ENCODE measurements around the gene AOPEP. TPM values are rescaled to one million over a fixed set of nuclear protein-coding genes. Genes with fewer than 3 reads are reported as not detected.

AOPEP gene
- polyA plus RNA-seq, 1 experiment = 40.0 TPM

DNA sequence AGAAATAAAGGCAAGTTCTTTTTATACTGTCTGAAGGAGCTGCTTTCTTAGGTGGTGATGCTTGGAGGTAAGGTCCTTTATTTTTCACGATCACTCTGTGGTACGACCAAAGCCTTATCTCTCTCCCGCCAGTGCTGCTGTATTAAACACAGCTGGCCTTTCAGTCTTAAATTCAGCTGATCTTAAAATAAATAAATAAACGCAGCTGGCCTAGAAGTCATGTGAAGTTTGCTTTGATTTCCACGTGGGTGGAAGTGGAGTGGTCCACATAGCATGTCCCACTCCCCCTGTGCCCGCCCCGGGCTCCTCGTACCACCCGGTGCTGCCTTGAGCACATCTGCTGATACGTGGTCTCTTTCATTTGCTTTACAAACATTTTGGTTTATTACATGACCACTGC, 330.6 kb downstream of the AOPEP start:
- H3K27ac ChIP-seq (ENCODE audit: low read depth, low read length) = peak overlapping the region; percentile 75
- ChIA-PET POLR2A (interaction anchor here (0.6 to 1.6 kb wide), 5 partner anchors 29 to 121 kb away, joined by 3 to 6 read pairs (median 4); no protein-coding TSS in a partner anchor), CTCF (interaction anchor here (0.7 to 1.8 kb wide), 2 partner anchors 74 to 376 kb away, joined by 3 to 9 read pairs; no protein-coding TSS in a partner anchor)
- H3K9me3 ChIP-seq (ENCODE audit: control insufficient read depth, insufficient read depth, low read length) = no peaks in the 10 kb centered on the region
- H3K27me3 ChIP-seq (ENCODE audit: control insufficient read depth, insufficient read depth, low read length) = no peaks in the 10 kb centered on the region
- peak; percentile 67 for DNase-seq (ENCODE audit: low read depth, low spot score)
- no peak for TF ChIP-seq CTCF (IDR thresholded peaks at IDR 0.05; ENCODE audit: low read depth, low read length)
- peak overlapping the region; percentile 52 for H3K4me3 ChIP-seq (ENCODE audit: low read depth, low read length)

DNA sequence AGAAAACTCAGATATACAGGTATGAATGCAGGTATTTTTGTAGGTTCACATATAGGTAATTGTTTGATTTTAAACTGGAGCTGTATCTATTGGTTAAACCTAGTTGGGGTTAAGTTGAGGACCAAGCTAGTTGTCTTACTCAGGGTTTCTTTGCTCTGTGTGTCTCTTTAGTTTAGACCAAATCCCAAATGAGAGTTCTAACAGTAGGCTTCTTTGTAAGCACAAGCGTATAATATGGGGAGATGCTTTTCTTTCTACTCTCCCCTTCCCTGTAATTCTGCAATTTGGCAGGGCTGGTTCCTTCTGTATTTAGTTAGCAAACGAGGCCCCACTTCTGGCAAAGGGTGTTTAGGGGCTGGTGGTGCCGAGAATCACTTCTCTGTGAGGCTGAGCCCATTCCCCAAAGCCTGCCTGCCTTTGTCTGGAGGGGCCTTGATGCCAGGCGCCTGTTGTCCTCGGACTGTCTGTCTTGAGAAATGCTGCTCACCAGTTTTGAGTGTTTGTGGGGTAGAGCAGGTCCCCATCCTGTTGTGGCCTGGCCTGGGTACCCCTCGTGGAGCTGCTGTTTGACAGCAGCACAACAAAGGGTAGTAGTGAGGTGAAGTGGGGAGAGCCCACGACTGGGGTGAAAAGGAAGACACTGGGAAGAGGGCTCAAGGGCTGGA, 331.8 kb downstream of the AOPEP start:
- H3K27me3 ChIP-seq (ENCODE audit: control insufficient read depth, insufficient read depth, low read length) = no peaks in the 10 kb centered on the region
- no peak overlapping the region for H3K4me3 ChIP-seq (ENCODE audit: low read depth, low read length)
- ChIA-PET POLR2A (interaction anchor here (0.6 to 1.6 kb wide), 2 partner anchors 122 to 278 kb away, joined by 4 to 5 read pairs; no protein-coding TSS in a partner anchor), CTCF (interaction anchor here (0.5 to 1.8 kb wide), 4 partner anchors 86 to 867 kb away, joined by 3 to 9 read pairs (median 4); no protein-coding TSS in a partner anchor)
- no peak for DNase-seq (ENCODE audit: low read depth, low spot score)
- TF ChIP-seq CTCF (IDR thresholded peaks at IDR 0.05; ENCODE audit: low read depth, low read length) = no peak
- H3K9me3 ChIP-seq (ENCODE audit: control insufficient read depth, insufficient read depth, low read length) = no peaks in the 10 kb centered on the region
- no peak overlapping the region for H3K27ac ChIP-seq (ENCODE audit: low read depth, low read length)

DNA sequence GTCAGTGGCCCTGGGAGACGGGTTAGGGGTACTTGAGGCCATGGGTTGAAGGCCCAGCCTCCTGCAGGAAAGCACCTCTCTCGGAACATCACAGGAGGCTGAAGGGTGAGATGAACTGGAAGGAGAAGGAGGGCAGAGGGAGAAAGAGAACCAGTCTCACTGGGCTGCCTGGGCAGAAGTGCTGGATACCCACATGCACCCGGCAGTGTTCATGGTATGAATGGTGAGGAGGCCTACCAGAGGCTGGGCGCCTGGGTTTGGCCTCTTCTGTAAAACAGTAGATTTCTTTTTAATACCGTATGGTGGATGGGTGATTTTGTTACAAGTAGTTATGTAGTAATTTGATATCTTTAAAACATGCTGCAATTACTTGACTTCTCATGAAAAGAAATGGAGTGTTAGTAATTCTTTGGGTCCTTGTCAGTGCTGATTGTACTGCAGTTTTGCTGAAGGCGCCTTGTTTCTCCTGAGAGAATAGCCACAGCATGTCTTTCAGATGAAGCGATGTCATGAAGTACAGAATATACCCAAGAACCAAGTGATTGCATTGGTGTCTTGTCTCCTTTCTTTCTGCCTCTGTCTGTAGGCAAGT, 332.4 kb downstream of the AOPEP start:
- no peak for DNase-seq (ENCODE audit: low read depth, low spot score)
- no peaks in the 10 kb centered on the region for H3K27me3 ChIP-seq (ENCODE audit: control insufficient read depth, insufficient read depth, low read length)
- no peak overlapping the region for H3K4me3 ChIP-seq (ENCODE audit: low read depth, low read length)
- CTCF ChIA-PET = interaction anchor here (1.0 to 1.2 kb wide), 2 partner anchors 12 to 73 kb away, joined by 3 to 5 read pairs; no protein-coding TSS in a partner anchor
- TF ChIP-seq CTCF (IDR thresholded peaks at IDR 0.05; ENCODE audit: low read depth, low read length) = no peak
- peak overlapping the region; percentile 33 for H3K27ac ChIP-seq (ENCODE audit: low read depth, low read length)
- POLR2A ChIA-PET = interaction anchor here (0.6 kb wide), 1 partner anchor 278 kb away, joined by 5 read pairs; no protein-coding TSS in a partner anchor
- H3K9me3 ChIP-seq (ENCODE audit: control insufficient read depth, insufficient read depth, low read length) = no peaks in the 10 kb centered on the region; the same call in 1 of the 2 replicates

DNA sequence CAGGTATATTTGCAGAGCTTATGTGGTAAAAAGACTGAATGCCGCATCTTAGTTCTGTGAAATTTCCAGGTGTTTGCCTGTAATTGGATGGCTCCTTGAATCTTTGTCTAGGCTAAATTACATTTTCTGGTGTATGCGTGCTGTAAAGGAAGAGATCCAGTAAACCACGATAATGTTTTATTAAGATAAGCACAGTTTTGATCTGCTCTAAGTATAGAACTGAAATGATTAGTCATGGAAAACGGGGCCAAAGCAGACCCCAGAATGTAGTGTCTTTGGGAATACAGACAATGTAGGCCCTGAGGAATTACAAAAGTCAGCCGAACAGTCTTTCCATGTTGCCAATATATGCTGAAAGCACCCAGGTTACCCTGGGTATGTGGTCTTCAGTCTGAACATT, 333.7 kb downstream of the AOPEP start:
- H3K4me3 ChIP-seq (ENCODE audit: low read depth, low read length) = no peak overlapping the region
- H3K27me3 ChIP-seq (ENCODE audit: control insufficient read depth, insufficient read depth, low read length) = no peaks in the 10 kb centered on the region
- POLR2A ChIA-PET = no interaction called here
- DNase-seq (ENCODE audit: low read depth, low spot score) = no peak
- CTCF ChIA-PET = interaction anchor here (1.0 to 1.2 kb wide), 2 partner anchors 11 to 71 kb away, joined by 3 to 5 read pairs; no protein-coding TSS in a partner anchor
- H3K27ac ChIP-seq (ENCODE audit: low read depth, low read length) = no peak overlapping the region
- TF ChIP-seq CTCF (IDR thresholded peaks at IDR 0.05; ENCODE audit: low read depth, low read length) = no peak
- H3K9me3 ChIP-seq (ENCODE audit: control insufficient read depth, insufficient read depth, low read length) = no peaks in the 10 kb centered on the region; the same call in 1 of the 2 replicates

GRCh38 chr9:95060916-95061315, 334.4 kb downstream of the AOPEP start:
- DNase-seq (ENCODE audit: low read depth, low spot score) = no peak

More at GRCh38 chr9:95060916-95061315, 334.4 kb downstream of the AOPEP start:
- H3K27ac ChIP-seq (ENCODE audit: low read depth, low read length) = no peak overlapping the region
- no peaks in the 10 kb centered on the region; the same call in 1 of the 2 replicates for H3K9me3 ChIP-seq (ENCODE audit: control insufficient read depth, insufficient read depth, low read length)
- no peak for TF ChIP-seq CTCF (IDR thresholded peaks at IDR 0.05; ENCODE audit: low read depth, low read length)
- no peak overlapping the region for H3K4me3 ChIP-seq (ENCODE audit: low read depth, low read length)
- H3K27me3 ChIP-seq (ENCODE audit: control insufficient read depth, insufficient read depth, low read length) = no peaks in the 10 kb centered on the region
- CTCF ChIA-PET = interaction anchor here (0.6 to 1.6 kb wide), 3 partner anchors 44 to 380 kb away, joined by 4 to 6 read pairs (median 5); no protein-coding TSS in a partner anchor
- POLR2A ChIA-PET = no interaction called here
